AG10803 (cell line): Measurements from ENCODE around the gene PRR29.

Experiments used
- DNase-seq: peaks from one replicate; pipeline ENCODE4 v3.0.0; 2010; ENCODE audit warnings: low read depth
- H3K4me3 ChIP-seq: 2 replicates; pipeline ENCODE4 v1.5.1; 2011; ENCODE audit warnings: mild to moderate bottlenecking, low read length, control low read depth
- TF ChIP-seq, protein P1 (sequence below): conservative IDR thresholded peaks from 2 replicates; pipeline ENCODE4 v1.5.1; 2011; ENCODE audit warnings: mild to moderate bottlenecking, low read length, control low read depth, inconsistent platforms

The PRR29 gene

GRCh38 chr17:63955791-63956190 lies 42.4 kb upstream of the PRR29 start:
- no peak for DNase-seq
- TF ChIP-seq, protein P1, sequence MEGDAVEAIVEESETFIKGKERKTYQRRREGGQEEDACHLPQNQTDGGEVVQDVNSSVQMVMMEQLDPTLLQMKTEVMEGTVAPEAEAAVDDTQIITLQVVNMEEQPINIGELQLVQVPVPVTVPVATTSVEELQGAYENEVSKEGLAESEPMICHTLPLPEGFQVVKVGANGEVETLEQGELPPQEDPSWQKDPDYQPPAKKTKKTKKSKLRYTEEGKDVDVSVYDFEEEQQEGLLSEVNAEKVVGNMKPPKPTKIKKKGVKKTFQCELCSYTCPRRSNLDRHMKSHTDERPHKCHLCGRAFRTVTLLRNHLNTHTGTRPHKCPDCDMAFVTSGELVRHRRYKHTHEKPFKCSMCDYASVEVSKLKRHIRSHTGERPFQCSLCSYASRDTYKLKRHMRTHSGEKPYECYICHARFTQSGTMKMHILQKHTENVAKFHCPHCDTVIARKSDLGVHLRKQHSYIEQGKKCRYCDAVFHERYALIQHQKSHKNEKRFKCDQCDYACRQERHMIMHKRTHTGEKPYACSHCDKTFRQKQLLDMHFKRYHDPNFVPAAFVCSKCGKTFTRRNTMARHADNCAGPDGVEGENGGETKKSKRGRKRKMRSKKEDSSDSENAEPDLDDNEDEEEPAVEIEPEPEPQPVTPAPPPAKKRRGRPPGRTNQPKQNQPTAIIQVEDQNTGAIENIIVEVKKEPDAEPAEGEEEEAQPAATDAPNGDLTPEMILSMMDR = no peak
- H3K4me3 ChIP-seq = no peak overlapping the region

DNA sequence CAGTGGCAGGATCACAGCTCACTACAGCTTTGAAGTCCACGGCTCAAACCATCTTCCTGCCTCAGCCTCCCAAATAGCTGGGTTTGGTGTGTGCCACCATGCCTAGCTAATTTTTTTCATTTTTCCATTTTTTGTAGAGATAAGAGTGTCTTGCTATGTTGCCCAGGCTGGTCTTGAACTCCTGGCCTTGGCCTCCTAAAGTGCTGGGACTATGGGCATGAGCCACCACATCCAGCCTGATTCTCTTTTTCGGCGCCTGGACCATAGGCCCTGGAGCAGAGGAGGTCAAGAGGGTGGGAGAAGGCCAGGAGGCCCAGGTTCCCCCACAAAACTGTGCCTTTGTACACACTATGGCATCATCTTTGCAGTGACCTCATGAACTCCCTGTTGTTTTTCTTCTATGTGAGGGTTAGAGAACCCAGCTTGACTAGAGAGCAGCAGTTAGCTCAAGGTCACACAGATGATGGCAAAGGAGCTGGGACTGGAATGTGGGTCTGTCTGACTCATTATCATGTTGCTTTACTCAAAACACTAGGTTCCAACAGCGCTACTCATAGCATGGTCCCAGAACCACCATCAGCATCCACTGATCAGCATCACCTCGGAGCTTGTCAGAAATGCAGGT lies 41.7 kb upstream of the PRR29 start:
- peak; percentile 66 for DNase-seq
- H3K4me3 ChIP-seq = no peak overlapping the region
- TF ChIP-seq, protein P1 = no peak

DNA sequence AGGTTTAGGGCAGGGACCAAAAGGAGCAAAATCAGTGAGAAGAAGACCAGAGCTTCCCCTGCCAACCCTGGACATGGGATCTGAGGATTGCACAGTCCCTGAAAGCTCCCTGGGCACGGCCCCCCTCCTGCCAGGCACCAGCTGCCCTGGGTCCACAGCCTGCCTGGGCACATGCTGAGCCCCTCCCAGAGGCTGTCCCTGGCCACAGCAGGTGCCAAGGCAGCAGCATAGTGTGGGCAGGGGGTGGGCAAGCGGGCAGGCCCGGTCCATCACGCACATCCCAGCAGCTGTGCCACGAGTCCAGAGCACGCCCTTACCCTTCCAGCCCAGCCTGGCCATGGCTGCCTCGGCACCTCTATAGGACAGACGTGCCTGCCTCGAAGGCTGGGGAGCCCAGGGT lies 38.1 kb upstream of the PRR29 start:
- no peak overlapping the region for H3K4me3 ChIP-seq
- DNase-seq = no peak
- TF ChIP-seq, protein P1 = no peak

- H3K4me3 ChIP-seq = no peak overlapping the region
- TF ChIP-seq, protein P1 = no peak
- DNase-seq = no peak
These were observed 37.7 kb upstream of the PRR29 start for GRCh38 chr17:63960430-63960829.

DNA sequence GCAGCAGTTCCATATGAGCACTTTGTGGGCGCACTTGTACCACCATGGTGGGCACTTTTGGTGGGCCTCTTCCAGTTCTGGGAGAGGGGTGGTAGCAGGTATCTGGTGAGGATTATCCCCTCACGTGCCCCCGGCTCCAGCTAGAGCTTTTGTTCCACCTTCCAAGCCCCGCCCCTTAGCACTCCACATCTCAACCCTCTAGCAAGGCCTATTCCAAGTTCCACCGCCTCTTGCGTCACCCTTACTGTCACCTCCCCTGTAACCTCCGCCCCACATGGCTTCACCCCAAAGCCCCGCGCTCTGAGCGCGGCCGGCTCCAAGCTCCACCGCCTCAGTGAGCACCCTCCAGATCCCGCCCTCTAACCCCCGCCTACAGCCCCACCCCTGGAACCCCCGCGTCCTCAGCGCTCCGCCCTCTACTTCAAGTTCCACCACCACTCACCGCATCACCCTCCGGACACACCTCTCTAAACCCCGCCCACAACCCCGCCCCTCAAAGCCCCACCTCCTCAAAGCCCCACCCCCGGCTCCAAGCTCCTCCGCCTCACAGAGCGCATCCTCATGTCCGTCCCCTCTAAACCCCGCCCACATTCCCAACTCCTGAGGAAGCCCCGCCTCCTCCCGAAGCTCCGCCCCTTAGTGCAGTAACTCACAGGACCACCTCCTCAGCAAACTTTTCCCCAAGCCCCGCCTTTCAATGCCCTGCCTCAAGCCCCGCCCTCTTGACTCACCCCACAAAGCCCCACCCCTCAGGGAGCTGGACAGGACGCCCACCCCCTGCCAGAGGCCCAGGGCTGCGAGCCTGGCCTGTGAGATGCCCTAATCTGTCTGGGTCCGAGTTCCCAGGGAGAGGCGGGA lies 36.6 kb upstream of the PRR29 start:
- peak; percentile 37 for DNase-seq
- TF ChIP-seq, protein P1 = no peak
- H3K4me3 ChIP-seq = peak overlapping the region; percentile 12; the same call in 1 of the 2 replicates

- TF ChIP-seq, protein P1 = no peak
- no peak for DNase-seq
- H3K4me3 ChIP-seq = no peak overlapping the region
These were observed 35.8 kb upstream of the PRR29 start for GRCh38 chr17:63962298-63962744.

GRCh38 chr17:63963123-63963522 lies 35.0 kb upstream of the PRR29 start:
- no peak for DNase-seq
- TF ChIP-seq, protein P1 = no peak
- H3K4me3 ChIP-seq = no peak overlapping the region
